K562 (cell line): ENCODE results near the gene HNRNPF. TPM values are rescaled to one million over a fixed set of nuclear protein-coding genes. Genes with fewer than 3 reads are reported as not detected.

Experiments used
- ATAC-seq: fragments of 200-7000 bp; cut with Tn5 transposase; 3 replicates; pipeline ENCODE4 v1.9.1; 2020; ENCODE audit warnings: moderate library complexity
- BruUV-seq: library from RNA; stranded (reverse); fragments of 400-500 nt; replicated peaks from 2 replicates; lab custom pipeline; 2021; lab: Mats Ljungman, UMichigan
- CTCF ChIA-PET: fragments of 300-600 bp; formaldehyde crosslinking; extraction: SDS; loops from one replicate; lab custom pipeline; 2021; ENCODE audit warnings: low intra/inter-chr PET ratio; lab: Yijun Ruan, JAX
- POLR2A ChIA-PET: fragments of 300-600, 350-650 bp; sonication (Branson Sonifier 250); formaldehyde crosslinking; extraction: SDS; loops from one replicate; lab custom pipeline; 2021; ENCODE audit warnings: antibody characterized with exemption, inconsistent platforms; lab: Yijun Ruan, JAX
- DNase-seq, 4 experiments: peaks; one replicate each; pipeline versions ENCODE4 v3.0.0 to v3.0.0-alpha.2; 2011 to 2018; ENCODE audit warnings: low spot score in 3 of 4, mixed read lengths in 3 of 4; ENCODE audit errors: extremely low read depth in 1 of 4
- FAIRE-seq: peaks from 2 replicates; lab custom pipeline; 2011; peaks lifted over from hg19 to GRCh38; lab: Jason Lieb, UNC
- H2AFZ ChIP-seq: 2 replicates; pipeline ENCODE4 v1.6.0; 2011; ENCODE audit warnings: low read depth, low read length, control low read depth, inconsistent platforms
- H3K27ac ChIP-seq: fragments of 200-600 bp; 3 replicates; pipeline ENCODE4 v1.8.0; 2011; ENCODE audit warnings: low read depth, mild to moderate bottlenecking, control low read depth, inconsistent platforms, low read length, moderate library complexity, mixed read lengths; ENCODE audit errors: extremely low read depth
- H3K27me3 ChIP-seq, 2 experiments: fragments of 300-600 bp in 1 of 2; 2 replicates in 1 of 2; 3 replicates in 1 of 2; pipeline versions ENCODE4 v1.6.0 to v1.8.0; 2011; ENCODE audit warnings: inconsistent platforms in 2 of 2, low read length in 2 of 2, mild to moderate bottlenecking in 1 of 2, mixed read lengths in 1 of 2, moderate library complexity in 1 of 2; ENCODE audit not compliant: control insufficient read depth in 2 of 2, insufficient read depth in 2 of 2
- H3K36me3 ChIP-seq: fragments of 300-600 bp; 3 replicates; pipeline ENCODE4 v1.8.0; 2011; ENCODE audit warnings: mild to moderate bottlenecking, low read length, inconsistent platforms; ENCODE audit not compliant: control insufficient read depth, insufficient read depth
- H3K4me1 ChIP-seq, 2 experiments: fragments of 200-600 bp in 1 of 2; replicated peaks in 1 of 2; 2 replicates in 1 of 2; 3 replicates in 1 of 2; pipeline versions ENCODE4 v1.5.1 to v1.8.0; 2011; ENCODE audit warnings: inconsistent platforms in 2 of 2, low read length in 2 of 2, mild to moderate bottlenecking in 1 of 2, mixed read lengths in 1 of 2, moderate library complexity in 1 of 2; ENCODE audit not compliant: control insufficient read depth in 2 of 2, insufficient read depth in 2 of 2
- H3K4me2 ChIP-seq: 2 replicates; pipeline ENCODE4 v1.6.1; 2011; ENCODE audit warnings: low read length, control low read depth, inconsistent platforms, mixed read lengths; ENCODE audit not compliant: insufficient read depth
- H3K4me3 ChIP-seq: fragments of 200-600 bp; sonication (generic), shearing (Covaris generic); 2 replicates; pipeline ENCODE4 v1.5.1; 2016; ENCODE audit warnings: control low read depth, inconsistent platforms
- H3K79me2 ChIP-seq: fragments of 200-600 bp; 3 replicates; pipeline ENCODE4 v1.8.0; 2011; ENCODE audit warnings: low read length, inconsistent platforms; ENCODE audit not compliant: control insufficient read depth, insufficient read depth
- H3K9ac ChIP-seq, 2 experiments: 2 replicates each; pipeline versions ENCODE4 v1.6.0 to v1.6.1; 2011; ENCODE audit warnings: low read depth in 2 of 2, low read length in 2 of 2, control low read depth in 1 of 2, inconsistent platforms in 1 of 2, mild to moderate bottlenecking in 1 of 2, mixed read lengths in 1 of 2; ENCODE audit not compliant: insufficient read depth in 1 of 2
- H3K9me1 ChIP-seq: one replicate; pipeline ENCODE4 v1.6.0; 2011; ENCODE audit warnings: inconsistent platforms, mild to moderate bottlenecking, low read length, moderate library complexity; ENCODE audit not compliant: control insufficient read depth, insufficient read depth
- H3K9me3 ChIP-seq: replicated peaks from 2 replicates; pipeline ENCODE4 v1.5.1; 2011; ENCODE audit warnings: low read depth, low read length, inconsistent platforms; ENCODE audit not compliant: control insufficient read depth, insufficient read depth
- H4K20me1 ChIP-seq: replicated peaks from 2 replicates; pipeline ENCODE4 v1.6.1; 2011; ENCODE audit warnings: low read length, inconsistent platforms, mixed read lengths; ENCODE audit not compliant: control insufficient read depth, insufficient read depth
- JUND ChIP-seq, 2 experiments: IDR thresholded peaks; 2 replicates in 1 of 2; 3 replicates in 1 of 2; pipeline ENCODE4 v1.6.1; 2011; ENCODE audit warnings: borderline replicate concordance in 2 of 2, low read depth in 2 of 2, low read length in 2 of 2, improper control_type of control experiment in 1 of 2, missing biosample characterization in 1 of 2, missing genetic modification characterization in 1 of 2, missing genetic modification reagents in 1 of 2
- KLF16 ChIP-seq: IDR thresholded peaks from 2 replicates; pipeline ENCODE4 v1.6.1; 2016; ENCODE audit warnings: antibody characterized with exemption
- RCOR1 ChIP-seq, 2 experiments: IDR thresholded peaks; 2 replicates each; pipeline ENCODE4 v1.6.1; 2012; ENCODE audit warnings: low read depth in 2 of 2, low read length in 2 of 2, borderline replicate concordance in 1 of 2, improper control_type of control experiment in 1 of 2
- SOX6 ChIP-seq: fragments of 450-650 bp; IDR thresholded peaks from 2 replicates; pipeline ENCODE4 v1.6.1; 2014; ENCODE audit warnings: mild to moderate bottlenecking
- TAL1 ChIP-seq: fragments of 450-650 bp; IDR thresholded peaks from 2 replicates; pipeline ENCODE4 v1.6.1; 2016; ENCODE audit warnings: mild to moderate bottlenecking
- TCF3 ChIP-seq: sonication (generic); formaldehyde crosslinking; IDR thresholded peaks from 2 replicates; pipeline ENCODE4 v1.4.0; 2020; ENCODE audit warnings: mild to moderate bottlenecking, missing genetic modification reagents
- ZBTB11 ChIP-seq, 3 experiments: fragments of 200-800 bp in 1 of 3; fragments of 250-450 bp in 1 of 3; fragments of 450-650 bp in 1 of 3; sonication (Bioruptor Pico) in 1 of 3; sonication (Bioruptor generic) in 1 of 3; formaldehyde crosslinking in 1 of 3; IDR thresholded peaks; 2 replicates each; pipeline versions ENCODE4 v1.6.1 to v1.8.0; 2016 to 2022; ENCODE audit warnings: mild to moderate bottlenecking in 2 of 3, missing genetic modification characterization in 2 of 3, missing compliant biosample characterization in 1 of 3, moderate library complexity in 1 of 3
- ZNF511 ChIP-seq: sonication (generic); formaldehyde crosslinking; IDR thresholded peaks from 2 replicates; pipeline ENCODE4 v1.8.0; 2022; ENCODE audit warnings: mild to moderate bottlenecking, missing genetic modification reagents
- WGBS: fragments of 100-300 bp; shearing (Covaris generic); methylation state at CpG from one replicate; pipeline ENCODE4 v1.1.6; 2016; ENCODE audit warnings: low coverage, mixed read lengths; ENCODE audit not compliant: insufficient coverage; ENCODE audit errors: missing lambda C conversion rate; 5-methylcytosine and 5-hydroxymethylcytosine counted together
- in situ Hi-C: fragments of 300-500 bp; cut with MboI; formaldehyde crosslinking; loops from 4 replicates; pipeline ENCODE4 v1.15.0; 2018; ENCODE audit warnings: inconsistent platforms, mixed read lengths
- intact Hi-C: fragments of 100-400 bp; cut with micrococcal nuclease; formaldehyde crosslinking; loops from 2 replicates; pipeline ENCODE4 v1.14.2; 2022
- polyA plus RNA-seq, 8 experiments: library from polyadenylated mRNA; depleted of rRNA in 4 of 8; stranded (reverse) in 5 of 8; unstranded in 3 of 8; fragments of >200 nt; fragmentation: Nextera tagmentation in 2 of 8; fragmentation: Illumina TruSeq in 1 of 8; extraction: Ambion mirVana in 2 of 8; extraction: Trizol in 1 of 8; gene quantifications; 2 replicates each; pipeline versions ENCODE4 v1.2.1 to v1.2.3, GENCODE V29; 2011 to 2014; ENCODE audit warnings: inconsistent platforms in 1 of 8, missing spikeins in 1 of 8
- total RNA-seq, 7 experiments: library from RNA; depleted of rRNA in 6 of 7; stranded (reverse); fragments of >200 nt in 6 of 7; fragmentation: Illumina TruSeq in 2 of 7; extraction: Trizol in 2 of 7; gene quantifications; 2 replicates each; pipeline versions ENCODE4 v1.2.1 to v1.2.3, GENCODE V29; 2011 to 2021; ENCODE audit warnings: low replicate concordance in 1 of 7

The HNRNPF gene
- total and polyA plus RNA-seq, 9 of the 15 experiments (the other 6 are each of a cell fraction or from before 2014, with no cell fraction given), result 192 to 489 (median 416) TPM

GRCh38 chr10:43354879-43355380 lies 54.1 kb downstream of the HNRNPF start:
- H3K27ac ChIP-seq, result no peak overlapping the region
- H3K4me1 ChIP-seq, result peaks cover 10 to 28% of the 10 kb centered on the region in 2 experiments
- no peak overlapping the region for H3K9ac ChIP-seq
- ATAC-seq, result peak; percentile 25; the same call in 2 of the 3 replicates
- TF ChIP-seq JUND (IDR thresholded peaks at IDR 0.05; ENCODE audit: borderline replicate concordance, low read depth, low read length) (0 out of 2 replicates have a peak, but pooled peaks have one; percentile 8), JUND (tag; IDR thresholded peaks at IDR 0.05; ENCODE audit: borderline replicate concordance, low read depth, low read length) (no peak), ZBTB11 (CRISPR knock-in tag; IDR thresholded peaks at IDR 0.05) (no peak), SOX6 (peak; percentile 92), RCOR1 (IDR thresholded peaks at IDR 0.05; ENCODE audit: borderline replicate concordance in 1 of 2, low read depth in 2 of 2, low read length in 2 of 2) (peak in 1 of 2 experiments; percentile 58; a peak in 1 of 4 replicates), TAL1 (peak; percentile 13; the same call in 1 of the 2 replicates), ZNF511 (CRISPR knock-in tag) (no peak), TCF3 (CRISPR knock-in tag) (0 out of 2 replicates have a peak, but pooled peaks have one; percentile 16), KLF16 (0 out of 2 replicates have a peak, but pooled peaks have one; percentile 11)
- no peak overlapping the region for H3K4me2 ChIP-seq
- H2AFZ ChIP-seq, result no peak overlapping the region
- H3K79me2 ChIP-seq, result no peaks in the 10 kb centered on the region
- POLR2A ChIA-PET, result interaction anchor here (0.6 to 1.1 kb wide), 5 partner anchors 14 to 77 kb away, joined by 3 to 4 read pairs (median 4); no protein-coding TSS in a partner anchor
- CTCF ChIA-PET, result interaction anchor here (0.7 kb wide), 1 partner anchor 83 kb away, joined by 6 read pairs; no protein-coding TSS in a partner anchor
- no peak for DNase-seq
- H3K27me3 ChIP-seq, result peaks cover 9 to 10% of the 10 kb centered on the region in 2 experiments; a peak in 4 of 5 replicates
- no peaks in the 10 kb centered on the region for H4K20me1 ChIP-seq
- intact Hi-C loops (no loop called here), in situ Hi-C loops (no loop called here)
- FAIRE-seq, result peak; percentile 51
- no peaks in the 10 kb centered on the region for H3K36me3 ChIP-seq
- no peak overlapping the region for H3K4me3 ChIP-seq
- no peaks in the 10 kb centered on the region for H3K9me1 ChIP-seq
- WGBS, result 0% methylated on average over 2 of the region's 2 CpGs
- no TSS peak for BruUV-seq
- H3K9me3 ChIP-seq, result no peaks in the 10 kb centered on the region
